ENCODE results near the gene RAB34. TPM values are rescaled to one million over a fixed set of nuclear protein-coding genes. Genes with fewer than 3 reads are reported as not detected.
A peak's percentile ranks its signal among the peaks of the same experiment; 100 is the strongest.

RAB34 gene
- total RNA-seq, 1 donor = 186 TPM

- DNase-seq (ENCODE audit: insufficient read length, low spot score, missing footprints) = peak; percentile 64
- no peak overlapping the region for H3K4me2 ChIP-seq (ENCODE audit: insufficient read depth, low read length)
- peaks cover 19% of the 10 kb centered on the region for H3K36me3 ChIP-seq (ENCODE audit: insufficient read depth, low read length)
- no peak overlapping the region for H3K4me3 ChIP-seq (ENCODE audit: insufficient read depth, low read length)
- H4K20me1 ChIP-seq (ENCODE audit: insufficient read depth, low read length) = no peaks in the 10 kb centered on the region
- H3K9me3 ChIP-seq (ENCODE audit: low read depth, low read length) = no peaks in the 10 kb centered on the region
- H3K27ac ChIP-seq (ENCODE audit: low read depth, low read length) = no peak overlapping the region
- H3K4me1 ChIP-seq (ENCODE audit: insufficient read depth, low read length) = peaks cover 11% of the 10 kb centered on the region
- H2AFZ ChIP-seq (ENCODE audit: low read length) = no peak overlapping the region
- TF ChIP-seq CTCF (IDR thresholded peaks at IDR 0.05; ENCODE audit: extremely low read depth, low read depth, low read length) = no peak
- no peaks in the 10 kb centered on the region for H3K27me3 ChIP-seq (ENCODE audit: insufficient read depth, low read length)
- H3K79me2 ChIP-seq (ENCODE audit: insufficient read depth, low read length) = peaks cover 3% of the 10 kb centered on the region
Measured at GRCh38 chr17:28706471-28707338, 11.0 kb downstream of the RAB34 start.

DNA sequence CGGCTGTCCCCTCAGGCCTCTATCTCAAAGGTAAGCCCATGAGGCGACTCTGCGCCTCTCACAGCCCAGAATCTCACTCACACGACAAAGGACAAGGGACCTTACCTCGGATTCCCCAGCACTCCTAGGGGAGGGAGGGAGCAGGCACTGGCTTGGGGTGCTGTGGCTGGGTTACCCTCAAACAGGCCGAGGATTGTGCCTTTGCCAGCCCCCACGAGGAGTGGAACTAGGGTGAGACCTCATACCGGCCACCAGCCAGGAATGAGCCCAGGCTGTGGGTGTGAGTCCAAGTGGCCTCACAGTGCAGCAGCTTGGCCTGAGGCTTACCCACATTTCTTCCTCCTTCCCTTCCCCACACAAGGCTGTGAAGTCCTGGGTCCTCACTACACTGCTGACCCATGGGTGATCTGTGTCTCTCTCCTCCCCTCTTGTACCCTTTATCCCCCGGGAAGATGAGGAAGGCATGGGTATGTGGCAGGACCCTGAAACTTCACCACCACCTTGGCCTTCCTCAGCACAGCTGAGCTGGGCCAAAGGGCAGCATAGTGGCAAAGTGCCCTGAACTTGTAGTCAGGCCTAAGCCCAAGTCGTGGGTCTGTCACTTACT is 11.8 kb downstream of the RAB34 start:
- Histone ChIP-seq H4K20me1 (ENCODE audit: insufficient read depth, low read length) (no peaks in the 10 kb centered on the region), H3K4me2 (ENCODE audit: insufficient read depth, low read length) (no peak overlapping the region), H3K27ac (ENCODE audit: low read depth, low read length) (no peak overlapping the region), H2AFZ (ENCODE audit: low read length) (no peak overlapping the region), H3K4me1 (ENCODE audit: insufficient read depth, low read length) (peaks cover 8% of the 10 kb centered on the region), H3K9me3 (ENCODE audit: low read depth, low read length) (no peaks in the 10 kb centered on the region), H3K36me3 (ENCODE audit: insufficient read depth, low read length) (peaks cover 28% of the 10 kb centered on the region), H3K79me2 (ENCODE audit: insufficient read depth, low read length) (peaks cover 3% of the 10 kb centered on the region), H3K27me3 (ENCODE audit: insufficient read depth, low read length) (no peaks in the 10 kb centered on the region), H3K4me3 (ENCODE audit: insufficient read depth, low read length) (no peak overlapping the region)
- DNase-seq (ENCODE audit: insufficient read length, low spot score, missing footprints) = peak; percentile 72
- no peak for TF ChIP-seq CTCF (IDR thresholded peaks at IDR 0.05; ENCODE audit: extremely low read depth, low read depth, low read length)

DNA sequence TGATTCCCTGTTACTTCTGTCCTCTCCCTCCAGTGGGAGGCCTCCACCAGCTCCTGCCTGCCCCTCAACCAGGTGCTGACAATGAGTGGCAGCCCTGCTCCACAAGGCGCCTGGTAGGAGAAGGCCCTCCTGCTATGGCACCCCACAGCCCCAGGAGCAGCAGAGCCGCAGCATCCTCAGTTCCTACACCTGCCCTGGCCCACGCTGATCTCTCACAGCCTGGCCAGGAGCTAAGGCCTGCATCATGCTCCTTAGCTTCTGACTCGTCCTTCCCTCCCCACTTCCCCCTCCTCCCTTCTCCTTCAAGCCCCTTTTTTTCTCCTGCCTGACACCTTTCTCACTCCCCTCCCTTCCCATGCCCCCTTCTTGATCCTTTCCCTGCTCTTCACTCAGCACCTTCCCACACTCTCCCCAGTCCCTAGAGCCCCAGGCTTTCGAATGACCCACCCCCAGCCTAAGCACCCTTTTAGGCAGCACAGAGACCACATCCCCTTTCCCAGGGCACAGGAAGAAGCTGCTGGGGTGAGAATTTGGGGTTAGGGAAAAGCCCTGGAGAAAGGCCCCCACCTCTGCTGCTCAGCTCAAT is 12.5 kb downstream of the RAB34 start:
- TF ChIP-seq CTCF (IDR thresholded peaks at IDR 0.05; ENCODE audit: extremely low read depth, low read depth, low read length) = no peak
- no peaks in the 10 kb centered on the region for H4K20me1 ChIP-seq (ENCODE audit: insufficient read depth, low read length)
- H2AFZ ChIP-seq (ENCODE audit: low read length) = no peak overlapping the region
- no peak overlapping the region for H3K27ac ChIP-seq (ENCODE audit: low read depth, low read length)
- peaks cover 3% of the 10 kb centered on the region for H3K4me1 ChIP-seq (ENCODE audit: insufficient read depth, low read length)
- H3K36me3 ChIP-seq (ENCODE audit: insufficient read depth, low read length) = peaks cover 34% of the 10 kb centered on the region
- H3K79me2 ChIP-seq (ENCODE audit: insufficient read depth, low read length) = peaks cover 3% of the 10 kb centered on the region
- H3K4me3 ChIP-seq (ENCODE audit: insufficient read depth, low read length) = no peak overlapping the region
- H3K9me3 ChIP-seq (ENCODE audit: low read depth, low read length) = no peaks in the 10 kb centered on the region
- DNase-seq (ENCODE audit: insufficient read length, low spot score, missing footprints) = peak; percentile 69
- no peak overlapping the region for H3K4me2 ChIP-seq (ENCODE audit: insufficient read depth, low read length)
- no peaks in the 10 kb centered on the region for H3K27me3 ChIP-seq (ENCODE audit: insufficient read depth, low read length)

Data from osteoblast (primary cell).